K562 (cell line): Measurements from ENCODE around the gene EXOC4. TPM values are rescaled to one million over a fixed set of nuclear protein-coding genes. Genes with fewer than 3 reads are reported as not detected.

Experiments used
- CXXC5 ChIP-seq: fragments of 250-450 bp; sonication (Bioruptor Pico); IDR thresholded peaks from 2 replicates; pipeline ENCODE4 v1.8.0; 2022; ENCODE audit warnings: inconsistent platforms, mild to moderate bottlenecking, moderate library complexity
- E2F4 ChIP-seq: sonication (generic); formaldehyde crosslinking; IDR thresholded peaks from 2 replicates; pipeline ENCODE4 v1.8.0; 2022; ENCODE audit warnings: mild to moderate bottlenecking, low read depth, missing genetic modification reagents
- EGR1 ChIP-seq: fragments of 450-650 bp; conservative IDR thresholded peaks from 2 replicates; pipeline ENCODE4 v1.6.1; 2017; ENCODE audit warnings: mild to moderate bottlenecking
- PREB ChIP-seq: sonication (generic); formaldehyde crosslinking; IDR thresholded peaks from 2 replicates; pipeline ENCODE4 v1.8.1; 2023; ENCODE audit warnings: mild to moderate bottlenecking, missing genetic modification reagents
- SPI1 ChIP-seq: IDR thresholded peaks from 2 replicates; pipeline ENCODE4 v1.6.1; 2011; ENCODE audit warnings: low read depth, low read length, control low read depth, borderline replicate concordance
- STAT6 ChIP-seq: sonication (generic); formaldehyde crosslinking; IDR thresholded peaks from 2 replicates; pipeline ENCODE4 v1.8.1; 2023; ENCODE audit warnings: mild to moderate bottlenecking, missing genetic modification reagents
- ZNF695 ChIP-seq: fragments of 450-650 bp; formaldehyde crosslinking; IDR thresholded peaks from 2 replicates; pipeline ENCODE4 v1.4.0; 2020; ENCODE audit warnings: mild to moderate bottlenecking, moderate library complexity
- ZNF785 ChIP-seq: fragments of 250-450 bp; sonication (Bioruptor Pico); IDR thresholded peaks from 2 replicates; pipeline ENCODE4 v1.4.0; 2020; ENCODE audit warnings: mild to moderate bottlenecking
- polyA plus RNA-seq, 8 experiments: library from polyadenylated mRNA; depleted of rRNA in 4 of 8; stranded (reverse) in 5 of 8; unstranded in 3 of 8; fragments of >200 nt; fragmentation: Nextera tagmentation in 2 of 8; fragmentation: Illumina TruSeq in 1 of 8; extraction: Ambion mirVana in 2 of 8; extraction: Trizol in 1 of 8; gene quantifications; 2 replicates each; pipeline versions ENCODE4 v1.2.1 to v1.2.3, GENCODE V29; 2011 to 2014; ENCODE audit warnings: inconsistent platforms in 1 of 8, missing spikeins in 1 of 8
- total RNA-seq, 7 experiments: library from RNA; depleted of rRNA in 6 of 7; stranded (reverse); fragments of >200 nt in 6 of 7; fragmentation: Illumina TruSeq in 2 of 7; extraction: Trizol in 2 of 7; gene quantifications; 2 replicates each; pipeline versions ENCODE4 v1.2.1 to v1.2.3, GENCODE V29; 2011 to 2021; ENCODE audit warnings: low replicate concordance in 1 of 7

Gene EXOC4
- total and polyA plus RNA-seq, 9 of the 15 experiments (the other 6 are each of a cell fraction or from before 2014, with no cell fraction given): 18.5 to 73.1 (median 46.6) TPM

GRCh38 chr7:133668296-133669060 is 415.6 kb downstream of the EXOC4 start (continued):
- TF ChIP-seq E2F4 (no peak), SPI1 (no peak), ZNF695 (CRISPR knock-in tag) (no peak), ZNF785 (no peak), PREB (CRISPR knock-in tag) (no peak), CXXC5 (CRISPR knock-in tag) (no peak), EGR1 (no peak), STAT6 (CRISPR knock-in tag) (no peak)
